ENCODE data around the gene MFN2.
"Not testable (repeated sequence)": the region's sequence is repeated elsewhere in the genome, so short reads cannot be mapped to it uniquely, and the experiment has no call there.

Gene MFN2

GRCh38 chr1:12001249-12001917, 21.1 kb downstream of the MFN2 start:
- DNase-seq, result no peak

DNA sequence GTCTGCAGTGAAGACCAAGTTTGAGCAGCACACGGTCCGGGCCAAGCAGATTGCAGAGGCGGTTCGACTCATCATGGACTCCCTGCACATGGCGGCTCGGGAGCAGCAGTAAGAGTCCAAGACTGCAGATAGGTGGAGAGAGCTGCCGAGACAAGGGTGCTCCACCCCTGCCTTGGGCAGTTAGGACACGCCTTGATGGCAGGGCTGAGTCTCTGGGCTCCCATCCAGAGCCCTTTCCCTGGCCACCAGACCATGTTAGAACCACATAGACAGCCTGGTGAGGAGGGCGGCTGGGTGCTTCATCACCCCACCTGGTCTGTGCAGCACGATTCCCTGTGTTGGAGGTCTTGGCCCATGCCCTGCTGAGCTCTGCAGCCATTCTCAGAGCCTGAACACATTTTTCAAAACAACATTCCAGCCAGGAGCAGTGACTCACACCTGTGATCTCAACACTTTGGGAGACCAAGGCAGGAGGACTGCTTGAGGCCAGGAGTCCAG, 21.8 kb downstream of the MFN2 start:
- no peak for DNase-seq

GRCh38 chr1:12003762-12004161, 23.5 kb downstream of the MFN2 start:
- no peak for DNase-seq

DNA sequence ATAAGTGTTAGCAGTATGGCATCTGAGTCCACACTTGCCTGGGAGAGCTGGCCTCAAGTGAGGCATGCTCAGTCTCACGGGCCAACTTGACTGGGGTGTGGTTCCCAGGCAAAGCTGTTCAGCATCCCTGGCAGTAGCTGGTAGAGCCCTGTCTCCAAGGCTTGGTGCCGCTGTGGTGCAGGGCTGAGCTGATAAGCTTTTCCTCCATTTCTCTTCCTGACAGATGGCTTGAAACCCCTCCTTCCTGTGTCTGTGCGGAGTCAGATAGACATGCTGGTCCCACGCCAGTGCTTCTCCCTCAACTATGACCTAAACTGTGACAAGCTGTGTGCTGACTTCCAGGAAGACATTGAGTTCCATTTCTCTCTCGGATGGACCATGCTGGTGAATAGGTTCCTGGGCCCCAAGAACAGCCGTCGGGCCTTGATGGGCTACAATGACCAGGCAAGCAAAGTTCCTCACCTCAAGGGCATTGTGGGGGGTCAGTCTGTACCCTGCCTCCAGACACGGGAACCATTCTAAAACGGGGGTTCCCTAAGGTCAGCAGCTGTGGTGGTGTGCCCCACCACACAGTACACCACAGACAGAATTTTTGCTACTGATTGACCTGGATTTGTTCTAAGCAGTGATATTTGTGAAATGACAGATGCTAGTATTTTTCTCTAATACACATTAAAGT, 25.4 kb downstream of the MFN2 start:
- DNase-seq, result no peak

- DNase-seq, result no peak
These were observed 26.1 kb downstream of the MFN2 start for GRCh38 chr1:12006167-12006921.

DNA sequence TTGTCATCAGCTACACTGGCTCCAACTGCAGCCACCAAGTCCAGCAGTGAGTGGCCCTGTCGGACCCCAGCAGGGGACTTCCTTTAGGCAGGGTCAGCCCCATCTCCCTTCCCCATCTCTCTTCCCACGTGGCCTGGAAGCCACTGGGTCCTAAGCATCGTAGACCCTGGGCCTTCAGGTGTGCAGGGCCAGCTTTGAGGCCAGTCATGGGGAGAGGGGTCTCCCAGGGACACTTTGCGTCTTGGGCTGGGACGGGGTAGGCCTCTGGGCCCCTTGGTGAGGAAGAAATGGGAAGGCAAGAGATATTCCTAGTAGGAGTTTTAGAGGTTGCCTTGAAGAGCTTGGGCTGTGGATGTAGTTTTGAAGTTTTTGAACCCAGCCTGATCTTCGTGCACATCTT, 27.0 kb downstream of the MFN2 start:
- no peak for DNase-seq

DNA sequence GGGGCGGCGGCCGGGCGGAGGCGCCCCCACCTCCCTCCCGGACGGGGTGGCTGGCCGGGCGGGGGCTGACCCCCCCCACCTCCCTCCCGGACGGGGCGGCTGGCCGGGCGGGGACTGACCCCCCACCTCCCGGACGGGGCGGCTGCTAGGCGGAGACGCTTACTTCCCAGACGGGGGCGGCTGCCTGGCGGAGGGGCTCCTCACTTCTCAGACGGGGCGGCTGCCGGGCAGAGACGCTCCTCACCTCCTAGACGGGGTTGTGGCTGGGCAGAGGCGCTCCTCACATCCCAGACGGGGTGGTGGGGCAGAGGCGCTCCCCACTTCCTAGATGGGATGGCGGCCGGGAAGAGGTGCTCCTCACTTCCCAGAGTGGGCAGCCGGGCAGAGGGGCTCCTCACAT, 28.1 kb downstream of the MFN2 start:
- DNase-seq, result not testable (repeated sequence)

GRCh38 chr1:12009318-12009947, 29.2 kb downstream of the MFN2 start:
- DNase-seq, result no peak

GRCh38 chr1:12010746-12011570, 30.7 kb downstream of the MFN2 start:
- DNase-seq, result no peak

DNA sequence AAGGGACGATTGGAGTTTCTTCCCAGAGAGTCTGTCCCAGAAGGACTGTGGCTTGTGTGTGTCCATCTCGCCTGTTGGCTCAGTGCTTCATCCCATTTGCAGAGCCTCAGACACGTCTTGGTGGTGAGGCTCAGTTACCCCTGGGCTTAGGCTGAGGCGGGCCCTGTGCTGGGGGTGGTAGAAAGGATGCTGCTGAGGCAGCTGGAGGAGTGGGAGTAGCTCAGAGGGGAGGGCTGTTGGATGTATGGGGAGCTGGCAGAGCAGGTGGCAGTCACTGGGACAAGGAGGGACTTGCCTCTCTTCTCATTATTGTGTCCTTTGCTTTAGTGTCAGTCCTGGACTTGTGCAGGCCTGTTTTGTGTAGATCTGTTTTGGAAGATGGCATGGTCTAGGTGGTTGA, 31.8 kb downstream of the MFN2 start:
- DNase-seq, result no peak

GRCh38 chr1:12012560-12013316, 32.5 kb downstream of the MFN2 start:
- DNase-seq, result no peak

DNA sequence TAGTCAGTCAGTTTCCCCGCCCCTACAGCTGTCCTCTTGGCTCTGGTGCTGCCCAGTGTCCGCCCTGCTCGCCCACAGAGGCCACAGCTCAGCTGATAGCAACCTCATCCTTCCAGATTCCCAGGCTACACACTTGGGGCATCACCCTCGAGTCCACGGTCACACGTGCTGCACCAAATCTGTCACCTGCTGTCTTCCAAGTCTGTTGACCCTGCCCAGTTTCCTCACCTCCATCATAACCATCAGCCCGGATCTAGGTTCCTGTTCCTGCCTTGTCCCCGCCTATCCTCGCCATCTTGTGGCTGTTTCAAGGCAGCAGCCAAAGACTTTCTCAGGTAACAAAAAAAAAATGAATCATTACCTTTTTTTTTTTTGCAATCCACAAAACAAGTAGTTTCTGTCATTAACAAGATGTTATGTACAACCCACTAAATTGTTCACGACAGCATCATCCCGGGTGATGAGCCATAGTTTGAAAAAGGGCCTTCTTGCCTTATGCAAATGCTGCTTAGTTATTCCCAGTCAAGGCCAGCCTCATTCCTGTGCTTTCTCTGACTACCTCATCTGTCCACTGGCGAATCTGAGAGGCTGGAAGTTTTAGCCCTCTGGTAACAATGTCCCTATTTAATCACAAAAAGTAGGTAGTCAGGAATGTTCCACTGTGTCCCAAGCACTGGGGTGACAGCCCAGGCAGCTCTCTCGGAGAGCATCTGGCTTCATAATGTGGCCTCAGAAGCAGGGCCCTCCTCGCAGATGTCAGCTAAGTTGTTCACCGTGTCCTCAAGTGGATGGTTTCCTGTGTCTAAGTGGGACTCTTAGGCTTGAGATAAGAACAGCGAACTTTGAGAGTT, 34.1 kb downstream of the MFN2 start:
- DNase-seq, result no peak

GRCh38 chr1:12015001-12015491, 34.8 kb downstream of the MFN2 start:
- no peak for DNase-seq

GRCh38 chr1:12015499-12015898, 35.3 kb downstream of the MFN2 start:
- no peak for DNase-seq

GRCh38 chr1:12016182-12016581, 35.9 kb downstream of the MFN2 start:
- no peak for DNase-seq

DNA sequence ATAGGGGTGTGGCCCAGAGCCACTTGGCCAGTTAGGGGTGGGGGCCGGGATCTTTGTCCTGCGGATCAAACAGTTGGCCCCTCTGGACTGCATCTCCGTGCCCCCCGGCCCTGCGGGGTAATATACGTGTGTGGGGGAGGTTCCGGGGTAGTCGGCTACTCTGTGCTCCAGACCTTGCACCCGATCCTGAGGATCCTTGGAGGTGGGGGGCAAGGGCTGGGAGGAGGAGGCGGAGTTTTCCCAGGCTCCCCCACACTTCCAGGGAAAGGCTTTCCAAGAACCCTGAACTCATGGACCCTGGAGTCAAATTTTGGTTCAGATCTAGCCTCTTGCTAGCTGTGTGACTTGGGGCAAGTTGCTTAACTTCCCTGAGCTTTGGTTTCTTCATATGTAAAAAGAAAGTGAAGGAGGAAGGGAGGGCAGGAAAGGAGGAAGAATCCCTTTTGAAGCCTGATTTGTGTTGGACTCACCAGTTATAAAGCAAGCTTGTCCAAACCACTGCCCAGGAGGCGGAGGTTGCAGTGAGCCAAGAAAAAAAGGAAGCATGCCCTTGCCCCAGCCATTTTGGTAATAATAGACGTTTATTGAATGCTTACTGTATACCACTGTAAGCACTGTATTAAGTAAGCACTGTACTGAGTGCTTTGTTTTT, 39.7 kb downstream of the MFN2 start:
- no peak for DNase-seq

DNA sequence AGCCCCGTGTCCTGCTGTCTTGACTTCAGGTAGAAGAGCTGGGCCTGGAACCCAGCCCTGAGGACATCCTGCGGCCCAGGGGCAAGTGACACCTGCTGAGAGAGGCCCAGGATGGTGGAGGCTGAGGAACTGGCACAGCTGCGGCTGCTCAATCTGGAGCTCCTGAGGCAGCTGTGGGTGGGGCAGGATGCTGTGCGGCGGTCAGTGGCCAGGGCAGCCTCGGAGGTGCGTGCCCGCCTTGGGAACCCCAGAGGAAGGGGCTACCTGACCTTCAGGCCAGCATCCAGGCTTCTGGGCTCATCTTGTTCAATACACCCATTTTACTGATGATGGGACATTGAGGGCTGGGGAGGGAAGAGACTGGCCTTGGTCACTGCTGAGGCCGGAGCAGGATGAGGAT, 41.4 kb downstream of the MFN2 start:
- DNase-seq, result no peak

DNA sequence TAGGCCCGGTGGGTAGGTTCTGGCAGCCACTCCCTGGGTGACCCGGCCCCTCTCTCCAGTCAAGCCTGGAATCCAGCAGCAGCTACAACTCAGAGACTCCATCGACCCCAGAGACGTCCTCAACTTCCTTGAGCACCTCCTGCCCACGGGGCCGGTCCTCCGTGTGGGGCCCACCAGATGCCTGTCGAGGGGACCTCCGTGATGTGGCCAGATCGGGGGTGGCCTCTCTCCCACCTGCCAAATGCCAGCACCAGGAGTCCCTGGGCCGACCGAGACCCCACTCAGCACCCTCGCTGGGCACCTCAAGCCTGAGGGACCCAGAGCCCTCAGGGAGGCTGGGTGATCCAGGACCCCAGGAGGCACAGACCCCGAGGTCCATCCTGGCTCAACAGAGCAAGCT, 41.8 kb downstream of the MFN2 start:
- no peak for DNase-seq

- no peak for DNase-seq
These were observed 46.3 kb downstream of the MFN2 start for GRCh38 chr1:12026586-12026985.

DNA sequence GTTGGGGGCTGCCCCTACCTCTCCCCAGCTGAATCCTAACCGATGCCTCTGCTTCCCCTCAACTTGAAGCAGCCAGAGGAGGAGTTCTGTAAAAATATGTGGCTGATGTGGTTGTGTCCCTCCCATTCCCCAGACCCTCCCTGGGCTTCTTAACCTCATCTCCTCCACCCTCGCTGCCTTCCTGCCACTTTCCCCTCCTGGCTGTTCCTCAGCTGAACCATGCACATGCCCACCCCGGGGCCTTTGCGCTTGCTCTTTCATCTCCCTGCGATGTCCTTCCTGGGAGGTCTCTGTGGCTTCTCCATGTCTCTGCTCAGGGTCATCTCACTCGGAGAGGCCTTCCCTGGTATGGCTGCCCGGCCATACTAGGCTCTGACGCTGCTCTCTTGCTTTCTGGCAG, 48.0 kb downstream of the MFN2 start:
- DNase-seq, result no peak

Data from NCI-H2107 (cell line).